CD4-positive, alpha-beta T cell treated with Interleukin-10 for 1 hour (primary cell): Measurements from ENCODE around the gene KLHL25.
A peak's percentile ranks its signal among the peaks of the same experiment; 100 is the strongest.

ENCODE experiments used
- DNase-seq: peaks from one replicate; pipeline ENCODE4 v3.0.0-alpha.2; 2020

The KLHL25 gene

DNA sequence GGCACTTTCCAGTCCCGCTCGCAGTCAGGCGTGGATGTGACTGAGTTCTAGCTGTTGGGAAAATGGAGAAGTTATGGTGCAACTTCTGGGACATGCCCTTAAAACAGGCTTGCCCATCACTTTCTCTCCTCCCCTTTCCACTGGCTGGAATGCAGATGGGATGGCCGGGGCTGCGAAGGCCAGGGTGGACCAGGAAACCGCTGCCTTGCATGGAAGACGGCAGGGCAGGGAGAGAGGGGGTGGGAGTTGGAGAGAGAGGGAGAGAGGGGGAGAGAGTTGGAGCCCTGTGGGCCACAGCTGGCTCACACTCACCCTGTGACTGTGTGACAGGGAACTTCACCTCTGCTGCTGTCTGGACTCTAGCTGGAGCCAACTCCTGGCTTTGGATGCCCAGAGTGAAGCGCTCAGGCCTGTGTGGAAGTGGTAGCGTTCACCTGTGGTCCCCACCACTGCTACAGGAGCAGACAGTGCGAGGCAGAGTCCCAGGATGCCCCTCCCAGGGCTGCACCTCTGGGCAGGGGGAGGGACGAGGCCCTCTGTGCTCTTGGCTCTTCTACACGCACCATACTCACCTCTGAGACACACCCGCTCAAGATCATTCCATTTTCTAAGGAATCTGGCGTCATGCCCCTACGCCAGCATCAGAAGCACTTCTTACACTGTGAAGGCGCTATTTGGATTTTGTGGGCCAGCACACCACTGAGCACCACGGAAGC lies 36.6 kb downstream of the KLHL25 start:
- DNase-seq = no peak

DNA sequence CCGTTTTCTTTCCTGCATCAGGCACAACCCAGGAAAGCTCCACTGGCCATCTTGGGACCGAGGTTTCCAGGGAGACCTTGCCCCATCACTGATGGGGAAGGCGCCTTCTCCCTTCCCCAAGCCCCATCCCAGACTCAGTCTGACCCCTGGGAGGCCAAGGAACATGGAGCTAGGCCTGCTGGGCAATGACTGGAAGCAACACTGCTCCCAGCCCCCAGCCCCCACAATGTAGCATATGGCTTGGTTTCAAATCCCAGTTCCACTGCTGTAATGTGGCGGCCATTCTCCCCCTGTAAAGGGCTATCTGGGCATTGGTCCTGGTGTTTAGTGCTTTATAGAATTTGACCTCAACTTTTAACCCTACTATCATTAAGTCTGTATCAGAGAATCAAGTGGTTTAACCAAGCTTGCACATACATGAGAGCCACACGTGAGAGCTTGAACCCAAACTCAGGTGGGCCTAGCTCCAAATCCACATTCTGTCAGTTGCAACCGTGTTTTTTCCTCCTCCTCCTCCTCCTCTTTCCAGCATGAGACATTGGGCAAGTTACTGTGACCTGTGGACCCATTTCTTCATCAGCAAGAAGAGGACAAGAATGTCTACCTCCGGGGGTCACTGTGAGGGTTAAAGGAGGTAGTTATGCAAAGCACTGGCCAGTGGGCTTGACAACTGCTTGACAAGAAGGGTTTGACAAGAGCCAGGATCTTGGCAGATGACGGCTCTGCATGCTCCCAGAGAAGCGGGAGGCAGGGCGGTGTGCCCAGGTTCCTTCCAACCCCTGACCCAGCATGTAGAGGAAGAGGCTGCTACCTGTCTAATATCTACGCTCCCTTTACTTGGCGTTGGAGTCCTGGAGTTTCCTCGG lies 37.4 kb downstream of the KLHL25 start:
- DNase-seq = no peak

DNA sequence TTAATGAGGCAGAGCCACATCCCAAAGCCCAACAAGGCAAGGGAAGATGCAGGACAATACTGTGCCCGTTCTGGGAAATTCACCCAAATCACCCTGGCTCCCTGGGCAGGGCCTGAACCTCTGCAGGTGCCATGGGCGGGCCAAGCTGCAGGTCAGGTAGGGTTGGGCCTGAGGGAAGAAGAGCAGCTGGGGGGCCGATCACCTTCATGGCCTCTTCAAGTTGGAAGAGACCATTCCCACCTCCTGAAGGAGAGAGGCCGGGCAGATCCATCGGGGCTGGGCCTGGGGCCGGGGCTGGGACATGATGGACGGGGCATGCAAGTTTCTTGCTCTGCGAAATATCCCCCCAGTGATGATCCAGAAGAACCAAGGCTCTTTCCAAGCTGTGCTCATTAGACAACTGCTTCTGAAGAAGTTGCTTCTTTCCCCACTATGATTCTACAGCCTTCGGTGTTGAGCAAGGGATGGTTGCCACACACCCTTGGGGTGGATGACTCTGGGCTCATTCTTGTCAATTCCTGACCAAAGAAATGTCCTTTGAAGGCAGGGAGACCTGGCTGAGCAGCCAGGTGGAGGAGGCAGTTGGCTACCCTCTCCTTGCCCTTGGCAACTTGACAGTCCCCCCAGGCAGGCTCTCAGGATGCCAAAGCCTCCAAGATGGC lies 38.2 kb downstream of the KLHL25 start:
- DNase-seq = no peak

DNA sequence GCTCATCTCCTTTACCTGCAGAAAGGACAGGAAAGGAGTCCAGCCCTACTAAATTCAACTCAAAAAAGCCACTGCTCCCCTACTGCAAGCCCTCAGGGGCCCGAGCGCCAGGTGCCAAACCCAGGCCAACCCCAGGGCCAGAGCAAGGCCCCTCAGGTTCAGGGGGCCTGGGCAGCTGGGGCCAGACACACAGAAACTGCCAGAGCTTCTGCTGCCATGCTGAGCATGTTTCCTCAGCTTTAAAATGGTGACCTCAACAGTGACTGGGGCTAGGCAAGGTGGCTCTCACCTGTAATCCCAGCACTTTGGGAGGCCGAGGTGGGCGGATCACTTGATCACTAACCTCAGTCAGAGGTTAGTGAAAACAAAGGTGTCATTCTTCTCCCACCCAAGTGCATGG lies 38.8 kb downstream of the KLHL25 start:
- DNase-seq = no peak

DNA sequence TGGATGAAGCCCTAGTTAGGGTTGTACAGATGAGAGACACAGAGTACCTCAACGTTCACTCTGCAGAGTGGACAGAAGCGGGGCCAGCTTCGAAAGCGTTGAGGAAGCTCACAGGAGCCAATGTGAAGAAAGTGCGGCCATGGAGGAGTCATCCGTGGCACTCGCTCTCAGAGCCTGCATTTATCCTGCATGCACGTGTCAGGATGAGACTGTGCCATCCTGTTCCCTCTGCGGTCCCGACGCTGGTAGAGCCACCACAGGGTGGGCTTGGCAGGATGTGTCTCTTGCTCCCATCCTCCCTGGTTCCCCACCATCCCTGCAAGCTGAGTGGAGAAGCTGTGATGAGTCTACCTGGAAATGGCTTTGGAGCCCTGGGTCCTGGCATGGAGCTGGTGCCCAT lies 39.3 kb downstream of the KLHL25 start:
- DNase-seq = no peak

DNA sequence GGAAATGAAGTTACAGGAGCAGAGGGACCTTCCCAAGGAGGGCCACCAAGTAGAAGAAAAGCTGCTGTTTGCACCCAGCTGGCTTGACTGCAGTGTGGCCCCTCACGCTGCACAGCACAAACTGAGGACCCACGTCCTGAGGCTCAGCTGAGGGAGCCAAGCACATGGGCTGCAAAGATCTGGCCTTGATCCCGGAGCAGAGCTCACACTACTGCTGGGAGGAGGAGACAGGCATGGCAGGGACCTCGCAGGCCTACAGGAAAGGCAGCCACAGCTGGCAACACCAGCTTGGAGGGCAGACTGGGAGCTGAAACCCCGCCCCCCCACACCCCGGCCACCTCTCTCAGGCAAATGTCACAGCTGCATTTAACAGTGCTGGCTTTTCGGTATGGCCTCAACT lies 39.7 kb downstream of the KLHL25 start:
- DNase-seq = no peak

DNA sequence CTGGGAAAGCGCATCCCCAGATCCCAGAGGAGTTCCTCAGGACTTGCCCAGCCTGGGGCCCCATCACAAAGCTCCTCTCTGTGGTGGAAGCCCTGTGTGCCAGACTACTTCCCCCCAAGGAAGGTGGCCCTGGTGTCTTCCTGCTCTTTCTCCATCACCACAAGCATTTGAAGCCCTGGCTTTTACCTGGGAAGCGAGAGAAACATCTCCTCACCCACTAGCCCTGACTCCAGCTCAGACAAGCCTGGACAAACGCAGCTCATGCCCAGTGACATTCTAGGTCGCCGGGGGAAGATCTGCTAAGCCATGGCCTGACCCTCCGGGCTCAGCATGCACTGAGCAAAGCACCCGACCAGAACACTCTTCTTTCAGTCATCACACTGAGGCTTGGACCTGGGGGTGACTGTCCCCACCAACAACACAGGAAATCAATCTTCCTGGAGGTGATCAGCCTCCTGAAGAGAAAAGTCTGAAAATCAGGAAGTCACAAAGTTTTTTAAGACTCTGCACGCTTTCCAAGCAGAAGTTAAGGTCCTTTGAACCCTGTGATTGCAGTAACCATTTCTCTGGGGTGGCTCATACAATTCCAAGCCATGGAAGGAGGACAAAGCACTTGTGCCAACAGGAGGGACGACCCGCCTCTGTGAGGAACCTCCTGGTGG lies 40.8 kb downstream of the KLHL25 start:
- no peak for DNase-seq

DNA sequence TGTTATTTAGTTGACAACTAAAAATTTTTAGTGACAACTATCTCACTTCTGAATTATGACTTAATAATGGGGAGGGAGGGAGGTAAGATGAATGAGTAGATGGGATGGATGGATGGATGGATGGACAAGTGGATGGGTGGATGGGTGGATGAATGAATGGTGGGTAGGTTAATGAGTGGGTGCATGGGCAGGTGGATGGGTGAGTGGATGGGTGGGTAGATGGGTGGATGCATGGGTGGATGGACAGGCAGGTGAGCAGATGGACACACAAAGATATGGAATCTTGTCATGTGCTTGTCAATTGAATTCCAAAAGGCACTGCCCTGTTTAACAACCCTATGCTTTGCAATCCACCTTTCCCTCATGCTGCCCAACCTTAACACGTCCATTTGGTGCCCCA lies 41.5 kb downstream of the KLHL25 start:
- no peak for DNase-seq

DNA sequence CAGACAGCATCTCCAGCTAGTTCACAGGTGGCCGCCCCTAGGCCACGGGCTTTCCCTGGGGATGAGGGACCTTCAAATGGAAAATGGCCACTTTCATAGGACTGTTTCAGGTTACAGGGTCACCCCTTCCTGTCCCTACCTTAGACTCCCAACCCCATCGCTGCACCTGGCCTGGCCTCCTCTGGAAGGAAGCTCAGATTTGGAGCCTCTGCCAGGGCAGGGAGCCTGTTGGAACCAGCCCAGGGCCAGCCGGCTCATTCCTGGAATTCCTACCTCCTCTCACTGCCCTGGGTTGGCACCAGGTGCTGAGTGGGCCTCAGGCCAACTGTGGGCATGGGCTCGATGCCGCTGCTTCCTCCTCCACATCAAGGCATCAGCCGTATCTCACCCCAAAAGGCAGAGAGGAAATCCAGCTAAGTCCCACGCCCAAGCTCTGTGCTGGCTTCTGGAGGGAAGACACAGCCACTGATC lies 42.2 kb downstream of the KLHL25 start:
- no peak for DNase-seq

DNA sequence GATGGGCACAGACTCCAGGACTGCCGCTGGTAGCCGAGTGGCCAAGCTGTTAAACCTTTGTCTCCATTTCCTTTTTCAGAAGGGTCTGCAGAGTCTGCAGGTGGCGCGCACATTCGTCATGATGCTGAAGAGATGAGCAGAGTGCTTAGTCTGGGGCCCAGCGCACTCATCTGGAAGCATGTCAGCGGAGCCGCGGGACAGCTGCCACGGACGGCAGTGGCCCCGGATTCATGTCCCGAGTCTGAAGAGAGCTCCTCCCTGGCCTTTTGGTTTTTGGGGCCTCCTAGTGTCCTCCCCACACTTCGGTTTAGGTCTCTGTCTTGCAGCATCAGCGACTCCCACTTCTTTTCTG lies 42.6 kb downstream of the KLHL25 start:
- no peak for DNase-seq

DNA sequence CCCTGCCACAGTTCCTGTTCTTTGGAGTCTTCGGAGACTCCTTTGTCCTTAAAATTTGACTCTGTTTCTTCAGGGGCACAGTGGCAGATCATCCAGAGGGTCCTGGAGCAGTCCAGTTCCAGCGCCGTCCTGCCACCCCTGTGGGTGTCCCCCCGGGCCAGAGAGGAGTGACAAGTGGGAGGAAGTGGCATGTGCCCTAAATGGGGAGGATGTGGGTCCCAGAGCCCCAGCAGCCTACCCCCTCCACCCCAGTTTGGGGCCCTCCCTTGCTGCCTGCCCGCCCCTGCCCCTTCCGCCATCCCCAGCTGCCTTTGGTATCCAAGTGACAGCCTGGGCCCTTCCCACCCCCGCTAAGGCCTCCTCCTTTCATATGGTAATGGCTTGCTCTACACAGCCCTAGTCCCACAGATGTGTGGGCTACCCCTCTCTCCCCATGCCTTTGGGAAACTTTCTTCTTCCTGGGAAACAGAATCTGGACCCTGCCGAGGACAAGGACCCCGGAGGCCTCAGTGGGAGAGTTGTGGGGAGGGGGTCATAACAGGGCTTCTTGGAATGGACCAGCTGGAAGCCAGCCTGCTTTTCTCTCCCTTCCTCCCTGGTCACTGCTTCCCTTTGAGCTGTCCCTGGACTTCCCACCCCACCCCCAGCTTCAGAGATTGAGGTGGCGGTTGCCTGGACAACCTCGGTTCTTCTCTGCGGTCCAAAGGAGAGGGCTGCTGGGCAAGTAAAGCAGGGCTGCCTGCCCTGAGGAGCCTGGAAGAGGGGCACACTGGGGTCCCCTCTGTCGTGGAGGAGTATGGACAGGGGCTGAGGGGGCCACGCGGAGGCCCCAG lies 43.2 kb downstream of the KLHL25 start:
- peak; percentile 16 for DNase-seq

DNA sequence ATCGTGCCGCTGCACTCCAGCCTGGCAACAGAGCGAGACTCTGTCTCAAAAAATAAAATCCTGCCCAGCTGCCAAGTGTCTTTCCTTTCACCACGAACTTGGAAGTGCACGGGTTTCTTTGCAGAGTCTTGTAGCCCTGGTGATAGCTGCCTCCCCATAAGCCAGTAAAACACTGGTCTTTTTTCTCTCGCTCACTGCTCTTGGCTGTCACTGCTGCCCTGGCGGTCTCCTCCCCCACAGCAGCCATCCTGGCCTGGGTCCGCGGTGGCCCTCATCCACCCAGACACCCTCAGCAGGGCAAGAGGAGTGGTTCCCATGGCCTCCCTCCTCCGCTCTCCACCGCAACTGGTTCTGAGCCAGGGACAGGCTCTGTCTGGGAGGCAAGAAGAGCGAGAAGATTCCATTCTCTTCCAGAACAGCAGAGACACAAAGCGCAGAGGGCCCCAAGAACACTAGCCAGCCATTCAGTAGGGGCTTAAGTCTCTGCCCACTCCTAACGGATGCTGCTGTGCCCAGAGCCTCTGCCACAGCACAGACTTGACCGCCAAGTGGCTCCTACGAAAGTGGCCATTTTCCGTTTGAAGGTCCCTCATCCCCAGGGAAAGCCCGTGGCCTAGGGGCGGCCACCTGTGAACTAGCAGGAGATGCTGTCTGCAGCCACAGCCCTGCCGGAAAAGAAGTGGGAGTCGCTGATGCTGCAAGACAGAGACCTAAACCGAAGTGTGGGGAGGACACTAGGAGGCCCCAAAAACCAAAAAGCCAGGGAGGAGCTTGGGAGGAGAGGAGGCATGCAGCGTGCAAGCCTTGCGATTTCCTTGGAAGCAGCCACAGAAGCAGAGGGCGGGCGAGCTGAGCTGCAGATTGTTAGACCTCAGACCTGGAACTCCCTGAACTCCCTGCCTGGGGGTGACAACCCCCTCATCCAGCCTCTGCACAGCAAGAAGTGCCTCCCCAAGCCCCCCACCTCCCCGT lies 44.1 kb downstream of the KLHL25 start:
- no peak for DNase-seq

DNA sequence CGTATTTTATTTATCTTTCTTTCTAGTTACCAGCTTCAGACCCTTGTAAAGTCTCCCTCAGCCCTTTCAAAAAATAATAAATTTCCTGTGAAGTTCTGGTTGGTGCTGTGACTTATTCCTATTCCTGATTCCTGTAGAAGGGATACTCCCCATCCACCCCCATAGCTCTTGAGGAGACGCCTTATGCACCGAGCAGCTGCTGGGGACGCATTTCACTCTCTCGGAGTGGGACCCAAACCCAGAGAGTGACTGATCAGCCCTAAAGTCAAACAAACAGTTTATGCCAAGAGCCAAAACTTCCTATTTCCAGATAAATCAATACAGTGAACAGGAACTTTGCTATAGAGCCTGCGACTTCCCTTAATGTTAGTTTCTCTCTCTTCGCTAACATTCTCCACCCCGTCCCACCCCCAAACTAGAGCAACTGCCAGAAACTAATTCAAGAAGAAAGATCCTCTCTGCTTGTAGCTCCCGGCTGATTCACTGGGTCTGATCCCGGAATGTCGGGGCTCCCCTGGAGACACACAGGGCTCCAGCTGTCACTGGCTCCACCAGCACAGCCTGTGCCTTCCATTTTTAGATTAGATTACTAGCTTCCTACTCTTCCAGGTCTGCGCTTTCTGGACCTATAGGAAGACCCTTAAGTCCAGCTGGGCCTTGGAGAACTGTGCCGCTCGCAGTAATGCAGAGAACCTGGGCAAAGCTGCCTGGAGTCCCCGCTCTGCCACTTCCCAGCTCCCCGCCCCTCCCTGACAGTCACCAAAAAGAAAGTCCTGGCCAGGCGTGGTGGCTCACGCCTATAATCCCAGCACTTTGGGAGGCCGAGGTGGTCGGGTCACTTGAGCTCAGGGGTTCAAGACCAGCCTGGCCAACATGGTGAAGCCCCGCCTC lies 45.2 kb downstream of the KLHL25 start:
- DNase-seq = no peak

DNA sequence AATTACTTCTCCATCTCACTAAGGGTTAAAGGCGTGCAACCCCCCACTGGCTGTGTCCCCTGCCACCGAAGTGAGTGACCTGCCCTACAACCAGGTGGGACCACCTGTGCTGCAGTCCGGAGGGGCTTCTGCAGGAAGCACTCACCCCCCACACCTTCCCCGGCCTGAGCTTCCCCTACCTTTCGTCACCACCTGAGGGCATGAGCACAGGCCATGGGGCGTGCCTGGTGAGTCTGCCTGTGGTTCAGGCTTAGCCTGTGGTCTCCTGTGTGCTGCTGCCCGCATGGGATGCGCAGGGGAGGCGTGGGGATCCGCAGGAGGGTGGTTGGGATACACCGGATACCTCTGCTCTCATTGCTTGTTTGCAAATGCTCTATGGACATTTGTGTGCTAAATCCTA lies 46.0 kb downstream of the KLHL25 start:
- no peak for DNase-seq

DNA sequence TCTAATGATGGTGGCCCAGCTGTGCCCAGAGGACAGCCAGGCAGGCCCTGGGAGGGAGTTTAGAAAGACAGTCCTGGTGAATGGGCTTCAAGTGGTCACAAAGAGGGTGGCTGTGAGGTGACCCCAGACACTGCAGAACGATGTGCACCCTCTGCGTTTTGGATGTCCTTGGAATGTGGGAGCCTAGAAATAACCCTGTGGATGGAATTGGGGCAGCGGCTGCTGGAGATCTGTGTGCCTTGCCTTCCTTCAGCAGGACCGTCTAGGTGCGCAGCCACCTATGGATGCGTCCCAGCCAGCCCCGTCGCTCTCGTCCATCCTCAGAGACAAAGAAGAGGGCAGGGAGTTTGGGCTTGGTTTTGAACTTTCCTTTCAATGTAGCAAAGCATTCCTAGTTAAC lies 46.5 kb downstream of the KLHL25 start:
- DNase-seq = no peak

DNA sequence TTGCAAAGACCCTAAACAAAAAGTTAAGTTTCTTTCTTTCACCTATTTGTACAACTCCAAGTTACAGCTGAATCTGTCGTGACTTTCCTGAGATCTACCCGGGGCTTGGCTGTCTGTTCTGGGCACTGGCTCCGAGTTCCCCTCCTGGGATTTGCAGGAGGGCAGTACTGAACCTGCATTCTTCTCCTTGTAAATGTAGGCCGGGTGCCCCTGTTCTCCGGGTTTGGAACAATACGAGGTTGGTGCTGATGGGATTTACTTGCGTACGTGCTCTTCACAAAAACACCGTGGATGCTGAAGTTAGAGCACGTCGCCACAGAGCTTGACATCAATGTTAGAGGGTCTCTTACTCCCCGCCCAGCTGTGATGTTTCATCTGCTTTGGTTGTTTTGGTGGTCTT lies 48.1 kb downstream of the KLHL25 start:
- DNase-seq = no peak

DNA sequence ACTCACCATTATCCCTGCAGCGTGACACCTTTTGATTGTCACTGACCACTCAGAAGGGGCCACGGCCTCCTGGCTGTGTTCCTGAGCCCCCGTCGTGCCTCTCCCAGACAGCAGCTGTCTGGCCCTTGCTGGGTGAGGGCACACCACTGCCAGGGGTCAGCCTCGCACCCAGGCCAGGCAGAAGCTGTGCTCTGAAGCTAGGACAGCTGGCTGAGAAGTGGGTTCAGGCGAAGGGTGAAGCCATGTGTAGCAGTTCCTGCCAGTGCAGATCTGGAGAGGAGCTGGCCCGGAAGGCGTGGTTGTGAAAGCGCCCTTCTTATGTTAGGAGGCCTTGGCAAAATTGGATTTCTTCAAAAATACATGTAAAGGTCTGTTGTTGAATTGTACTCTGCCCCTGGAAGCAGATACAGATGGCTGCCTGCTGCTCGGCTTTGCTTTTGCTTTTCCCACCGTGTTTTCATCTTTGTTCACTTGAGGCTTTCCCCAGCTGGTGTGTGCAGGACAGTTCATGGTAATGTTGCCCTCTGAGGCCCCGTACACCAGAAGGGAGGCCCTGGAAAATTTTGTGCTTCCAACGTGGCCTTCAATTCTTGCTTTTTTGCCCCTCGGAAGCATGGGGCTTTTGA lies 49.1 kb downstream of the KLHL25 start:
- no peak for DNase-seq

DNA sequence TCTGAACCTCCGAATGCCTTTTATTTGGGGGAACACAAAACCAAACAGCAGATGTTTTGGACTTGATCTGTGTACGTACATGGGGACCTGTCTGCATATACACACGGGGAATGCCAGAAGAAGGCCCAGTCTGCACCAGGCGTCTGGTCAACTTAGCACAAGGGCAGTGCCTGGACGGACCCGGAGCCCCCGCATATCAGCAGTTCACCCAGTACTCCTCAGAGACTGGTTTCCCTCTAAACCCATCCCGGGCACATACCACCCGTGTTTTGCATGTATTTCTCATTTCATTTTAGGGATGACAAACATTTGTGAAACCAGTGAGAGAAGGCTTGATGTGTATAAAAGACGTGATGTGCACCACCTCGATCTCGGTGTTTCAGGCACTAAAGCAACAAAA lies 49.7 kb downstream of the KLHL25 start:
- no peak for DNase-seq

DNA sequence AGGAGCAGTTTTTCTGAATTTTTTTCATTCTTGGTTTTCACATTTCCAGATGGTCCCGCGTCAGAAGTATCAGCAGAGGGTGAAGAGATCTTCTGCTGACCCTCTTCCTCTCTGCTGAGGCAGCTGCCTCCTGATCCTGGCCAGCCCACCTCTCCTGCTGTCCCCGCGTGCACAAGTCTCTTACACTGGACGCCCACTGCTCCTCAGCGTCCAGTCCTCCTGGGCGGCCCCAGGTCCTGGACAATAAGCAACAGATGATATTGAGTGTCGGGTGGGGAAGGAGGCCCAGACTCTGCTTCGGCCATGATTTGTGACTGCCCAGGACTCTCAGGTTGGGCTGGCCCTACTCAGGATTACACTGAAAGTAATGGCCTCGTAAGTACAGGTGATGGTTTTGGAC lies 50.1 kb downstream of the KLHL25 start:
- DNase-seq = no peak
